Uterus (tissue), 2 donors: ENCODE data around the gene TBX5.

ENCODE experiments used
- CTCF ChIP-seq, 4 experiments: fragments of 200-600 bp in 2 of 4; fragments of 450-650 bp in 2 of 4; sonication (generic) in 2 of 4; IDR thresholded peaks; one replicate each; pipeline ENCODE4 v1.5.1; 2016 to 2019; ENCODE audit warnings: antibody characterized with exemption in 4 of 4, mild to moderate bottlenecking in 2 of 4, moderate library complexity in 1 of 4
- POLR2A ChIP-seq, 2 donors: fragments of 450-650 bp; IDR thresholded peaks; one replicate each; pipeline ENCODE4 v1.6.1; 2016; ENCODE audit warnings: antibody characterized with exemption in 2 of 2, mild to moderate bottlenecking in 1 of 2, moderate library complexity in 1 of 2

- TF ChIP-seq CTCF (IDR thresholded peaks at IDR 0.05) = no peak
- TF ChIP-seq POLR2A (IDR thresholded peaks at IDR 0.05) = no peak
These were observed 42.1 kb upstream of the TBX5 start for GRCh38 chr12:114447799-114448617.
